HG02885 (cell line): ENCODE measurements around the gene AGMO.
"Not testable (repeated sequence)": the region's sequence is repeated elsewhere in the genome, so short reads cannot be mapped to it uniquely, and the experiment has no call there.

Experiments
- ATAC-seq: cut with Tn5 transposase; IDR thresholded peaks from one replicate; pipeline ENCODE4 v1.9.1; 2021; ENCODE audit warnings: mild to moderate bottlenecking; ENCODE audit not compliant: unreplicated experiment, poor library complexity

AGMO gene

GRCh38 chr7:15566476-15566875 is 4.7 kb upstream of the AGMO start:
- ATAC-seq: no peak

GRCh38 chr7:15560968-15561367 is 847 bp downstream of the AGMO start:
- no peak for ATAC-seq

DNA sequence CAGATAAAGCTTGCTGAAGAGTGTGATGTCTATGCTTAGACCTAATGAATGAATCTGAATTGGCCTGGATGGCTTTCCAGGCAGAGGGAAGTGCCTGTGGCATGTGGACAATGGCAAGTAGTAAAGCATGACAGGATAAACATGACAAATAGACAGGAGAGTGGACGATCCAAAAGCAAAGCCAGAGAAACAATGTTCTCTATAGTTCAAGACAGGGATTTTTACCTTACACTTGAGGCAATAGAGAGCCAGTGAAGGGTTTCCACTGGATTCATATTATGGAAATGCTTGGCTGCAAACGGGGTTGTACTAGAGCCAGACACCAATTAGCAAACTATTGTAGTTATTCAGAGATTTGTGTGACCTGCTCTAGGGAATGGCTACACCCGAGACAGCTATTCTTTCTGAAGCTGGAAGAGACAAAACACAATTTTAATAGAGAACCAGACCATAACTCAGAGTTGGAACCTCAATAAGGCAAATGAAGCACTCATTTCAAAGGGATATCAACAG is 2.3 kb downstream of the AGMO start:
- ATAC-seq: no peak

GRCh38 chr7:15558756-15559155 is 3.1 kb downstream of the AGMO start:
- ATAC-seq: no peak

GRCh38 chr7:15557686-15558085 is 4.1 kb downstream of the AGMO start:
- ATAC-seq: no peak

DNA sequence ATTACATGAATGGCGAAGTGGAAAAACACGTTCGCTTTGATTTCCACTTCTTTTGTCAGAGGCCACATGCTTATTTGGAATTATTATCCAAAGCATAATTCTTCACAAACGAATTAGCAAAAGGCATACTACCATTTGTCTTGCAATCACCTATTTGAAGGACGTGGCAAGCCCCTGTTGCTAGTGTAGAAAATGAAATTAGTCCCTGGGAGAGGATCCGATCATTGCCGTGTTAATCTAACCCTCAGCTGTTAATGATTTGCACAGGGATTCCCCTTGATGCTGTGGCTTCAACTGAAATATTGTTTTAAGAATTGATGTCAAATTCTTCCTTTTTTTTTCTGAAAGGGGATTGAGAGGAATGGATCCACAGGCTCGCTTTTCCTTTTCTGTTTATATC is 4.6 kb downstream of the AGMO start:
- ATAC-seq: no peak

DNA sequence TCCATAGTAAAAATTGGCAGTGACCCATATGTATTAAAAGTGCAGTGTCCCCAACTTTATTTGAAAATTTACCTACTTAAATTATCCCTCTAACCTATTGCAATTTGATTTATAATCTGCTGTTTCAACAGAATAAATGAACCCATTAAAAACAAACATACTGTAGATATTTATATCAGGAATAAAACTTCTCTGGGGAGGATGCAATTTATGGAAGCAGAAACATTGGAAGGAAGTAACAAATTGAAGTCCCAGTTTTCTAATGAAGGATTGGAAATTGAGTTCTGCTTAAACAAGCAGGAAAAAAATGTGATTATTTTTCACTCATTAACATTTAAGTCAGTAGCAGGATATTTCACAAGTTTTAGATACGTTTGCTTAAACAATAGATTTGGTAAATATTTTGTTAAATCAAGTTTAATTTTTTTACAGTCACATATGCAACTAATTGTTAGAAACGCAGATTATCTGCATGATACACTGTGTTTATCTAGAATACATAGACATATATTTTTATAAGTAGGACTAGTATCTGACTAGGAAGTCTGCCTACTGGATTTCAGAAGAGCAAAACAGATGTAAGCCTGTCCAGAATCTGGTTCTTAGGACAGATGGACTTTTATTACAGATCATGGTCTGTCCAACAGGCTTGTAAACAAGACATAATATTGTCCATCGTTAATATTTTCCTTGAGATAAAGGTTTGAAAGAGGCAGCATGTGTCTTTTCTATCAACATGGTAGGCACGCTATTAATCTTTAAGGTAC is 5.3 kb downstream of the AGMO start:
- no peak for ATAC-seq

- no peak for ATAC-seq
These were observed 6.4 kb downstream of the AGMO start for GRCh38 chr7:15555381-15555859.

DNA sequence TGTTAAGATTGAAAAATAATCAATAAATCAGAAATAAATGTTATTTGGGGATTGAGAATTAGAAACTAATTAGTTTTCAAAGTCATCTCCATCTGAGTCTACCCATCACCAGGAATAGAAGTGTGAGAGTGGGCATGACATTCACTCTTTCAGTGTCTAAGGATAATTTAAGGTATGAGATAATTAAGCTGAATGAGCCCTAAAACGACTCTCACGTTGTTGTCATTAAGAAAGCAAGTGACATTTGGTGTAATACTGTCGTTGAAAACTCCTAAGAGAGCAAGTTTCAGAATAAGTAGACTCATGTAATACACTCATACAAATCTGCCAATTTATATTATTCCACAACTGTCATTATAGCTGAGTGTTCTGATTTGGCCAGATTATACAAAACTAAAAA is 7.1 kb downstream of the AGMO start:
- ATAC-seq: no peak

- no peak for ATAC-seq
These were observed 7.7 kb downstream of the AGMO start for GRCh38 chr7:15554081-15554480.

DNA sequence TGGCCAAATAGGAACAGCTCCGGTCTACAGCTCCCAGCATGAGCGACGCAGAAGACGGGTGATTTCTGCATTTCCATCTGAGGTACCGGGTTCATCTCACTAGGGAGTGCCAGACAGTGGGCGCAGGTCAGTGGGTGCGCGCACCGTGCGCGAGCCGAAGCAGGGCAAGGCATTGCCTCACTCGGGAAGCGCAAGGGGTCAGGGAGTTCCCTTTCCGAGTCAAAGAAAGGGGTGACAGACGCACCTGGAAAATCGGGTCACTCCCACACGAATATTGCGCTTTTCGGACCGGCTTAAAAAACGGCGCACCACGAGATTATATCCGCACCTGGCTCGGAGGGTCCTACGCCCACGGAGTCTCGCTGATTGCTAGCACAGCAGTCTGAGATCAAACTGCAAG is 14.5 kb downstream of the AGMO start:
- ATAC-seq: not testable (repeated sequence)

DNA sequence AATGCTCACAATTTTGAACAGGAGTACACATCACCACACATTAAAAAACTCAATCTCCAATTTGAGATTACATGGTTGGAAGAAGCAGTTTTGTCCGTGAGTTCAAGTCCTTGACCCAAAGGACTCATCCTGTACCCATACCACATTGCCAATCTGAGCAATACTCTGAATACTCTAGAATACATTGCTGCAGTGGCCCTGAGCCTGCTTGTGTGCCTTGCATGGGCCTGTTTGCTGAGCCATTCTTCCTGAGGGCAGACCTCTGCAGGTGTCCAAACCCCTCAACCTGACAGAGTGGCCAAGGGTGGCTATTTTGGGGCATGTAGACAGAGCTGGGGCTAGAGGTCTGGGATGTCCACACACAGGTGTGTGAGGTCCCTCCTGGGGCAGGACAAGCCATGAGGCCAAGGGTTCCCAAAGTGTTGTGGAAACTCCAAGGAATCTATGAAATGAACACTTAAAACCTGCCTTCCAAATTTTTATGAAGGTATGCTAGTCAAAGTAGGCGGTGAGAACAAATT is 15.5 kb downstream of the AGMO start:
- ATAC-seq: no peak

DNA sequence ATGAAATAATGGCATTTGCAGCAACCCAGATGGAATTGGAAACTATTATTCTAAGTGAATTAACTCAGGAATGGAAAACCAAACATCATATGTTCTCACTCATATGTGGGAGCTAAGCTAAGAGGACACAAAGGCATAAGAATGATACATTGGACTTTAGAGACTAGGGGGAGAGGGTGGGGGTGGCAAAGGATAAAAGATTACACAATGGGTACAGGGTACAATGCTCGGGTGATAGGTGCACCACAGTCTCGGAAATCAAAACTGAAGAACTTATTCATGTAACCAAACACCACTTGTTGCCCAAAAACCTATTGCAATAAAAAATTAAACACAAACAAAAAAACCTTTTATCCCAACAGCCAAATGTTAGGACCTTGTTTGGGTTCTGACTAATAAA is 17.8 kb downstream of the AGMO start:
- ATAC-seq: no peak

- no peak for ATAC-seq
These were observed 18.6 kb downstream of the AGMO start for GRCh38 chr7:15543256-15543655.

GRCh38 chr7:15527648-15528047 is 34.2 kb downstream of the AGMO start:
- ATAC-seq: no peak

DNA sequence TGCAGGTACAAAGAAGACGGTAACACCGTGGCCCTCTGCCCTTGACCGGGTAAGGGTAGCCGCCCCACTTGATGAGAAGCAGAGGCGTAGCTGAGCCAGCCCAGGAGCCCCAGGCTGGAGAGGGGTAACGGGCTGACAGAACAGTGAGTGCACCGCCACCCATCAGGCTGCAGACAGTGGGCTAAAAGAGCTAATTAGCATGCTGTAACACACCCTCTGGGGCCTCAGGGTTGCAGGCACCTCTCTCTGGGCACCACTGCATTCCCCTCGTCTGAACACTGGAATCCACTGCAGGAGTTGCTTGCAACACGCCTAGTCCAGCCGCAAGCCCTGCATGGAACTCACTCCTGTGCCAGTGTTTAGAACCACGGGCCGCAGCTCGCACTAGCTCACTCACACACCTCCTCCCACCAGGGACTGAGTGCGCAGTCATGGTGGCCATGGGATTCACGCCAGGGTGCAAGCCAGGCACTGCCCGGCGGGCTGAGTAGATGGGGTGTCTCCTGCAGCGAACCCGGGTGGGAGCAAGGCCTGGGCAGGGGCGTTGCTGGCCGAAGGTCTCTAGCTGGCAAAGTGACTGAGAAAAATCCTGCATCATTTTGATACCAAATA is 36.1 kb downstream of the AGMO start:
- no peak for ATAC-seq

DNA sequence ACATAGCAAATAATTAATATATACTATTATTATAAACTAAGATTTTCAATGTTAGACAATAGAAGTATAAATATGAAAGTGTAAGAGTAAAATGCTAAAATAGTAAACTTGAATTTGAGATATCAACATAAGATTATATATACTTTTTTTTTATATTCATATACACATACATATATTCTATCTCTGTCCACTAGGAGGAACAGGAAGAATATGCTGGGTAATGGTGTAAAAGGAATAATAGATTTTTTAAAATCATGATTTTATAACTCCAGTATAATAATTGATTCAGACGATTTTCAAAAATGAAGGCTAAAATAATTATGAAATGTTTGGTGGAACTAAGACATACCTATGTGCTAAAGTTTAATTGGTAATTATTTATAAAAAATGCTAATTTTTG is 37.7 kb downstream of the AGMO start:
- ATAC-seq: no peak

- ATAC-seq: not testable (repeated sequence)
These were observed 44.0 kb downstream of the AGMO start for GRCh38 chr7:15517865-15518264.

DNA sequence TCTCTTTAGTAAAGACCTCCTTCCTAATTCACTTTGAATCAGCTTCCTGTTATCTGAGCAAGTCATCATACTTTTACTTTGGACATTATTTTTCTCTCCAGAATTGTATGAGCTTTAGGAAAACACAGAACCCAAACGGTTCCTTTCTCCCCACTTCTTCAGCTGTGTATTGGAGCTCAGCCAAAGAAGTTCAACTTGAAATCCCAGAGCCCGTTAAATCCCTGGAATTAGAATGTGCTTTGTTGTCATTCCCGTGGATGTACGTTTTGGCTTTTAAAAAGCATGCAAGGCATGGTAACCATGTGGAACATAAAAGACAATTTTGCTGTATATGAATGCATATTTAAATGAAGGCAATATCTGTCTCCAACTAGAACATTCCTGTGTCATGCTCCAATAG is 46.6 kb downstream of the AGMO start:
- no peak for ATAC-seq

- no peak for ATAC-seq
These were observed 53.6 kb downstream of the AGMO start for GRCh38 chr7:15508258-15508657.

DNA sequence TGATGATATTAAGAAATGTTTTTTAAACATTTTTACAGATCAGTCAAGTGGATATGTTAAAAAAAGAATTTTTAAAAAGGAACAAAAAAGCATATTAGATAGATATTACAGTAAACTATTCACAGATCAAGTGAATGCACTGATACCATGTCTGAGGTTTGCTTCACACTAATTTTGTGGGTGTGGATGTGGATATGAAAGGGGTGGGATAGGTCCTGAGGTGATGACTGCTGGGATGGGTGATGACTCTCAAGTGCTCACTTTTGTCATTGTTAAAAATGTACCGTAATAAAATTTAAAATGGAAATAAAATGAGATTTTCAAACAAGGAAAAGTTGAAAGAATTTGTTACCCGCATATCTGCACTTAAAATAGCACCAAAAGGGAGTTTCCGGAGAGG is 54.1 kb downstream of the AGMO start:
- ATAC-seq: no peak

DNA sequence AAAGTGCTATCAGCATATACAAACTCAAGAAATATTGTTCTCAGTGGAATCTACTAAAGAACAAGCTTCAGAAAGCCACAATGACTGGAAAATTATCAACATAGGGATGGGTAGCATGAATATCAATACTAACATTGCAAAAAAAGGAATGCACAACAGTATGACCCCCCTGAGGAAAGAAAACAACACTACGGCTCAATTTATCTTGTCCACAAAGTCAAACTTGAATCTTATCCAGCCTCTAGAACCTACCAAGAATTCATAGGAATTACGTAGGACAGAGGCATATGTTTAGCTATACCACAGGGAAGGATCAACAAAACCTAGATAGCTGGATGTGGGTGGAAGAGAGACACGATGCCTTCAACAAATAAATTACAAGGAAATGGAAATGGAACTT is 54.6 kb downstream of the AGMO start:
- no peak for ATAC-seq
